ENCODE data around the gene SRGAP3. TPM values are rescaled to one million over a fixed set of nuclear protein-coding genes. Genes with fewer than 3 reads are reported as not detected.

The SRGAP3 gene
- total and polyA plus RNA-seq, 3 donors from 2014 or later: 16.5 to 65.9 (median 58.5) TPM

DNA sequence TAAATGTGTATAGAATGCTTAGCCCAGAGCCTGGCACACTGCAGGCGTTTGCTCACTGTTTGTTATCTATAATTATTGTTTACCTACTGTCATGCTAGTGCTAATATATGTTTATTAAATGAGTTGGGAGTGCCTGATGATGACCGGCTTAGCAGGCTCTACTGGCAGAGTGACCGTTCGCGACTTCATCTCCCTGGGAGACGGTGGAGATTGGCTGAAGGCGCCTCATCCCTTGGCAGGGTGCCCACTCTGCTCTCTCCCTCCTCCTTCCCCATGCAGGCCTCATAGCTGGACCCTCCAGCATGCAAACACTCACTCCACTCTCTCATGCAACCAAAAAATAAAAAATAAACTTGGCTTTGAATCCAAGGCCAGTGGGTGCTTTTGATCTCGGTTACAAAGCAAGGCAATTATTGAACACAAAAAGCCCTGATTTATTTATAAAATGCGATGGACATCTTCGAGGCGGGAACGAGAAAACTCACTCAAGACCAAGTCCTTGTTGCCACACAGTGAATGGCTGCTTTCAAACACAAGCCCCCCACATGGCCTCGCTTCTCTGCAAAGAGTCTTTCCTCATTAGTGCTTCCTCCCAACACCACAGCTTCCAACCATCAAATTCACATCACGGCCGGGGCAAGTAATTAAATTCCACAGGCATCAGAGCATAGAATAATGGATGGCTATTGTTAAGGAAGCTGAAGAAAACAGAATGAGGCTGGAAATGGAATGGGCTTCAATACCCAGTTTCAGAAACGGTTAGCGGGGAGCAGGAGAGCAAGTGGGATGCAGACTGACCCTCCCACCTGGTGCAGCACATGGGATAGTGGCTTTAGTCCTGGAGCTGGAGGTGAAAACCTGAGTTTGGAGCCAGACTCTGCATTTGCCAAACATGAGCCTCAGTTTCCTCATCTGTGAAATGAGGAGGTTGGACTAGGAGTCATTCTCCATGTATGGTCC, 150.4 kb downstream of the SRGAP3 start:
- WGBS, 2 donors: 49 to 62% methylated on average over 17 of the region's 17 CpGs
- TF ChIP-seq, protein P1, sequence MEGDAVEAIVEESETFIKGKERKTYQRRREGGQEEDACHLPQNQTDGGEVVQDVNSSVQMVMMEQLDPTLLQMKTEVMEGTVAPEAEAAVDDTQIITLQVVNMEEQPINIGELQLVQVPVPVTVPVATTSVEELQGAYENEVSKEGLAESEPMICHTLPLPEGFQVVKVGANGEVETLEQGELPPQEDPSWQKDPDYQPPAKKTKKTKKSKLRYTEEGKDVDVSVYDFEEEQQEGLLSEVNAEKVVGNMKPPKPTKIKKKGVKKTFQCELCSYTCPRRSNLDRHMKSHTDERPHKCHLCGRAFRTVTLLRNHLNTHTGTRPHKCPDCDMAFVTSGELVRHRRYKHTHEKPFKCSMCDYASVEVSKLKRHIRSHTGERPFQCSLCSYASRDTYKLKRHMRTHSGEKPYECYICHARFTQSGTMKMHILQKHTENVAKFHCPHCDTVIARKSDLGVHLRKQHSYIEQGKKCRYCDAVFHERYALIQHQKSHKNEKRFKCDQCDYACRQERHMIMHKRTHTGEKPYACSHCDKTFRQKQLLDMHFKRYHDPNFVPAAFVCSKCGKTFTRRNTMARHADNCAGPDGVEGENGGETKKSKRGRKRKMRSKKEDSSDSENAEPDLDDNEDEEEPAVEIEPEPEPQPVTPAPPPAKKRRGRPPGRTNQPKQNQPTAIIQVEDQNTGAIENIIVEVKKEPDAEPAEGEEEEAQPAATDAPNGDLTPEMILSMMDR (IDR thresholded peaks at IDR 0.05): no peak
- TF ChIP-seq POLR2A (IDR thresholded peaks at IDR 0.05): no peak

GRCh38 chr3:9097495-9097894, 152.0 kb downstream of the SRGAP3 start:
- no peak overlapping the region for H3K4me3 ChIP-seq
- H3K27ac ChIP-seq: no peak overlapping the region
- no peaks in the 10 kb centered on the region for H3K36me3 ChIP-seq (ENCODE audit: low read depth, missing control alignments)
- DNase-seq: no peak
- intact Hi-C loops (cut with DNase I; ENCODE audit: low total_unique reads): no loop called here
- no peaks in the 10 kb centered on the region for H3K4me1 ChIP-seq
- no peak for TF ChIP-seq POLR2A (IDR thresholded peaks at IDR 0.05)
- TF ChIP-seq, protein P1 (IDR thresholded peaks at IDR 0.05): no peak
- H3K9me3 ChIP-seq: no peaks in the 10 kb centered on the region
- H3K27me3 ChIP-seq: no peaks in the 10 kb centered on the region
- WGBS, 2 donors: 91 to 96% methylated on average over 7 of the region's 7 CpGs

More for the DNA sequence above, 150.4 kb downstream of the SRGAP3 start:
- Histone ChIP-seq H3K27ac (no peak overlapping the region), H3K4me1 (no peaks in the 10 kb centered on the region), H3K4me3 (no peak overlapping the region), H3K9me3 (no peaks in the 10 kb centered on the region), H3K27me3 (no peaks in the 10 kb centered on the region), H3K36me3 (ENCODE audit: low read depth, missing control alignments) (no peaks in the 10 kb centered on the region)
- DNase-seq: no peak
- intact Hi-C loops (cut with DNase I; ENCODE audit: low total_unique reads): no loop called here

- Histone ChIP-seq H3K4me1 (no peaks in the 10 kb centered on the region), H3K9me3 (no peaks in the 10 kb centered on the region), H3K4me3 (no peak overlapping the region), H3K36me3 (ENCODE audit: low read depth, missing control alignments) (no peaks in the 10 kb centered on the region), H3K27ac (no peak overlapping the region), H3K27me3 (no peaks in the 10 kb centered on the region)
- intact Hi-C loops (cut with DNase I; ENCODE audit: low total_unique reads): no loop called here
- no peak for DNase-seq
- 53 to 61% methylated on average over 15 of the region's 15 CpGs for WGBS, 2 donors
- TF ChIP-seq POLR2A (IDR thresholded peaks at IDR 0.05): no peak
- TF ChIP-seq, protein P1 (IDR thresholded peaks at IDR 0.05): no peak
Observed at GRCh38 chr3:9091486-9092235, 157.8 kb downstream of the SRGAP3 start.

DNA sequence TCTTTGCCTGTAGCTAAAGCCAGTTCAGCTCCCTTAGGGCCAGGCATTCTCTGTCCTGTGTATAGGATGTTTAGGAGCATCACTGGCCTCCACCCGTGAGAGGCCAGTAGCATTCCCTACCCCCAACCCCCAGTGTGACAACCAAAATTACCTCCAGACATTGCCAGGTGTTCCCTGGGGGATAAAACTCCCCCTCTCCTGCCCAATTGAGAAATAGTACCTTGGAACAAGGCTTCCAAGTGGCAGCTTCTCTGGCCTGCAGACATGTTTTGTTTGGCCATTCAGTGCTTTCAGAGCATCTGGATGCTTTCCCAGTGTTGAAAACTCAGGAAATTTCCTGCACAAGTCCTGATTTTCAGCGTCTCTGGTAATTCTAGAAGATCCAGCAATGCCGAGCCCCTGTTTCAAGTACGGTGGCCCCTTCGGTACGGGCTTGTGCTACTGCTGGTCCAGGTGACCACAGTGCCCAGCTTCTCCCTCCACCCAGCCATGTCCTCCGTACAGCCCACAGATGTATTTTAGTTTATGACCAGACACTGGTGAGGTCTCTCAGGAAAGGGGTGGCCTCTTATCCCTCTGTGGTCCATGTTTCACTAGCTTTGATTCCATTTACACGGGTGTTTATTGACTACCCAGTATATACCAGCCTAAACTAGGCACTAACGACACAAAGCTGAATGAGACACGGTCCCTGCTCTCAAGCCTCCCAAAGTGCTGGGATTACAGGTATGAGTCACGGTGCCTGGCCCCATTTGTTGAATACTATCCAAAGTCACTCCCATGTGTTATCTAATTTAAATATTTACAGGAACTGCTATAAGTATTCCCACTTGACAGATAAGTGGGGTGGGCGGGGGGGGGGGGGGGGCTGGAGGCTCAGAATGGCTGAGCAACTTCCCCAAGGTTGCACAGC, 160.7 kb downstream of the SRGAP3 start:
- WGBS, 2 donors: 63 to 76% methylated on average over 11 to 12 of the region's 12 CpGs
- H3K4me3 ChIP-seq: no peak overlapping the region
- no peaks in the 10 kb centered on the region for H3K9me3 ChIP-seq
- H3K36me3 ChIP-seq (ENCODE audit: low read depth, missing control alignments): no peaks in the 10 kb centered on the region
- H3K27ac ChIP-seq: no peak overlapping the region
- no peak for DNase-seq
- intact Hi-C loops (cut with DNase I; ENCODE audit: low total_unique reads): no loop called here
- H3K27me3 ChIP-seq: no peaks in the 10 kb centered on the region
- TF ChIP-seq, protein P1 (IDR thresholded peaks at IDR 0.05): no peak
- no peak for TF ChIP-seq POLR2A (IDR thresholded peaks at IDR 0.05)
- H3K4me1 ChIP-seq: no peaks in the 10 kb centered on the region

All from testis (tissue), 3 donors.